ENCODE results near the gene JUND. TPM values are rescaled to one million over a fixed set of nuclear protein-coding genes. Genes with fewer than 3 reads are reported as not detected.

JUND gene
- total RNA-seq, 1 donor from 2014 or later, result 131 TPM

DNA sequence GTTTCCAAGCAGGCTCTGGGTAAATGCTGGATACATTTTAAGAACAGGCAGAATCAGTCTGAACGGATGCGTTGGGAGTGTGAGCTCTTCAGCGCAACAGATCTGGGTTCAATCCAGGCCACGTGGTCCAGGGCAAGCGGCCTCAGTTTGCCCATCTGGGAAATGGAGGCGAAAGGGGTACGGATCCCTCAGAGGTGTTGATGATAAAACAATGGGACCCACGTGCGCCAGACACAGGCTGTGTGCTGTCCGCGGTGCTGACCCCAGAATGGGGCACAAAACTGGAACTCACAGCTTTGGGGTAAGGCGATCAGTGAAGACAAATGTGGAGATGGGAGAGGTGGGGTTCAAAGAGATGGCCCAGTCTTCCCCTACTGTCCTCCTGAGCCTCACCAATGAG lies 42.1 kb downstream of the JUND start:
- no peak for DNase-seq (ENCODE audit: low read depth, low spot score)

DNA sequence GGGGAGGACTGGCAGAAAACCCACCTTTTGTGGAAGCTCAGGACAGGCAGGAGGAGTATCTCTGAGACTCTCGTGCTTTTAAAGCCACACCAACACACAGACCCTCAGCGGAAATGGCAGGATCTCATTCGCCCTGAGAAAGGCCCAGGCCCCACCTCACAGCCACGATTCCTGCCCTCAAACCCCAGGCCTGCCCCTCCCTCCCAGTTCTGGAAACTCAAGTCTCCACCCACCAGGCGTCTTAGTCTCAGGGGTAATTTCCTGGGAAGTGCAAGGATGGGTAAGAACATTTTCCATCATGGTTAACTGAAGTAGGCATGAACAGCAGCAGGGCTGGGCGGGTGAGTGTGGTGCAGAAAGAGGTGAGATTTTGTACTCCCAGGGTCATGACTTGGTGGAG lies 47.2 kb downstream of the JUND start:
- no peak for DNase-seq (ENCODE audit: low read depth, low spot score)

GRCh38 chr19:18233224-18233825 lies 48.1 kb downstream of the JUND start:
- DNase-seq (ENCODE audit: low read depth, low spot score), result no peak

DNA sequence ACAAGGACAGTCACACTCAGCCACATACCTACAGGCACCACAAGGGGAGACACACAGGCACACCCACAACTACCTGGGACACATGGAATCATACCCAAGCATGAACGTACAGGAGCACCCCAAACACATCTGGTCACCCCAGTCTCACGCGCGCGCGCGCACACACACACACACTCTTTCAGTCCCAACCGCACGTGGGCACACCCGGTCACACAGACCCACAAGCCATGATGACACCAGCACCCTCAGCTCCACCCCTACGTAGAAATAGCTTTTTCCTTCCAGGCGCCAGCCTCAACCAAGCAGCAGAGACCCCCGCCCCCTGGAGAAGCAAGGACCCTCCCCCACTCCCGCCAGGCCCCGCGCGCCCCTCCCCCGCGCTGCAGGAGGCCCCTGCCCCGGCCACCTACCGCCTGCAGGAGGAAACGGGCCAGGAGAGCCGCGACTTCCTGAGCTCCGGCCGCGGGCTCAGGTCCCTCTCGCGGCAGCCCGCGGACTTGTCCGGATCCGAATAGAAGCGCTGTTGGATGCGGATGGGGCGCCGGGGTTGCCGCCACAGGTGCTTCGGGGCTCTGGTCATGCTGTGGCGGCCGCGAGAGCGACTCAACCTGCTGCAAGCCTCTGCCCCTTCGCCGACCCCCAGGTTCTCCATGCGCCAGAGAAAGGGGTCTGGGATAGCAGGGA lies 48.7 kb downstream of the JUND start:
- DNase-seq (ENCODE audit: low read depth, low spot score), result no peak

GRCh38 chr19:18231775-18232174 lies 49.6 kb downstream of the JUND start:
- no peak for DNase-seq (ENCODE audit: low read depth, low spot score)

DNA sequence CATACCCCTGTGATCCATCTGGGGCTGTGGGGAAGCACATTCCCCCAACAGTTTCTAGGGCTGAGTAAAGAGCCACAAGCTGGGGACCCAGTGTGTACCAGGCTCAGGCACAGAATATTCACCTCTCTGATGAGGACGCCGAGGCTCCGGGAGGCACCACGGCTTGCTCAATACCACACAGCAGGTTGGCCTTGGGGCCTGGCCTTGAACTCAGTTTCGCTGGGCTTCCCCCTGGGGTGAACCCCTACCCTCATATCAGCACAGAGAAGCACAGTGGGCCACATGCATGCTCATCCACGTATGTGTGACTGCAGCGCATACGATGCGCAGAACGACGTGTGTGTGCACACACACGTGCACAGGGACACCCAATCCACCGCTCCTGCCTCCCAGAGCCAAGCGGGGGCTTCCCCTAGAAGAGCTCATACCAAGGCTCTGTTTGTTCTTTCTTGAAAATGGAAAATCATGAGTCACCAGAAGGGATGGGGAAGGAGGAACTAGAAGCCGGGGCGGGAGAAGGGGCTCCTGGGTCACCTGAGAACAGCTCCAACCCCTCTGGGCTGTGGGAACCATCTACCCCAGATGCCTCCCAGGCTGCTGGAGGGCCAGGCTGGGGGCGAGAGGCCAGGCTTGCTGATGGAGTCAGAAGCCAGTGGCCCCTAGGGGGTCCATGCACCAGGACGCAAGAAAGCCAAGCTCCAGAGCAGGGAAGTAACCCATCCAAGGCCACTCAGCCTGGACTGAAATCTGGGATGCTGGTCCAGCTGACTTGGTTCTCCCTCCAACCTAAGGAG lies 50.3 kb downstream of the JUND start:
- no peak for DNase-seq (ENCODE audit: low read depth, low spot score)

- no peak for DNase-seq (ENCODE audit: low read depth, low spot score)
Observed at GRCh38 chr19:18229915-18230314, 51.5 kb downstream of the JUND start.

Other genes starting within 250 kb of the JUND start
- 0.18 TPM in 1 of 2 replicates, not detected in the other for gene IL12RB1, start 194.7 kb downstream of the JUND start, total RNA-seq
- gene MAST3, start 183.8 kb downstream of the JUND start, total RNA-seq, result 0.67 and 0.92 TPM in 2 replicates
- gene PIK3R2, start 128.5 kb downstream of the JUND start, total RNA-seq, result 2.4 and 2.8 TPM in 2 replicates
- gene IFI30, start 107.8 kb downstream of the JUND start, total RNA-seq, result 2.2 and 2.4 TPM in 2 replicates
- gene MPV17L2, start 88.4 kb downstream of the JUND start, total RNA-seq, result 10.3 and 13.0 TPM in 2 replicates
- 0.99 TPM in 2 replicates for gene RAB3A, start 77.6 kb downstream of the JUND start, total RNA-seq
- 0.04 and 0.20 TPM in 2 replicates for gene PDE4C, start 55.2 kb downstream of the JUND start, total RNA-seq
- 0.07 TPM in 1 of 2 replicates, not detected in the other for gene IQCN, start 7.2 kb downstream of the JUND start, total RNA-seq
- 139 and 172 TPM in 2 replicates for gene LSM4, start 41.5 kb upstream of the JUND start, total RNA-seq
- gene PGPEP1, start 59.0 kb upstream of the JUND start, total RNA-seq, result 23.9 and 25.7 TPM in 2 replicates
- 95.0 and 102 TPM in 2 replicates for gene GDF15, start 104.5 kb upstream of the JUND start, total RNA-seq
- not detected in 2 replicates for gene LRRC25, start 116.0 kb upstream of the JUND start, total RNA-seq
- gene SSBP4, start 137.8 kb upstream of the JUND start, total RNA-seq, result 75.4 and 84.3 TPM in 2 replicates
- 45.2 and 46.0 TPM in 2 replicates for gene ISYNA1, start 156.5 kb upstream of the JUND start, total RNA-seq
- 13.4 and 15.3 TPM in 2 replicates for gene ELL, start 240.4 kb upstream of the JUND start, total RNA-seq